Measurements from ENCODE around the gene GREB1.

The GREB1 gene

GRCh38 chr2:11578081-11578948, 44.5 kb downstream of the GREB1 start:
- ChIA-PET POLR2A (no interaction called here), CTCF (interaction anchor here (0.5 to 11.6 kb wide), 6 partner anchors 20 to 454 kb away, joined by 3 to 282 read pairs (median 3); no protein-coding TSS in a partner anchor)
- TF ChIP-seq HOXA7 (CRISPR knock-in tag; IDR thresholded peaks at IDR 0.05; ENCODE audit: borderline replicate concordance) (no peak), ZNF202 (tag by site-specific recombination; IDR thresholded peaks at IDR 0.05; ENCODE audit: borderline replicate concordance) (no peak), ZNF830 (tag by site-specific recombination; IDR thresholded peaks at IDR 0.05; ENCODE audit: low read depth) (no peak), ZNF211 (tag by site-specific recombination; IDR thresholded peaks at IDR 0.05; ENCODE audit: low read depth) (no peak), ZNF692 (tag by site-specific recombination; IDR thresholded peaks at IDR 0.05) (no peak), ZNF768 (tag by site-specific recombination; IDR thresholded peaks at IDR 0.05) (no peak), ZBTB20 (tag by site-specific recombination; IDR thresholded peaks at IDR 0.05) (no peak), ZNF311 (tag by site-specific recombination; IDR thresholded peaks at IDR 0.05; ENCODE audit: borderline replicate concordance) (no peak), GFI1B (tag by site-specific recombination; IDR thresholded peaks at IDR 0.05) (no peak), ZNF2 (tag by site-specific recombination; IDR thresholded peaks at IDR 0.05) (no peak), BCL6B (tag by site-specific recombination; IDR thresholded peaks at IDR 0.05) (no peak), ZEB2 (tag by site-specific recombination; IDR thresholded peaks at IDR 0.05) (no peak), KLF9 (tag by site-specific recombination; IDR thresholded peaks at IDR 0.05; ENCODE audit: low read depth) (no peak), ZFHX2 (tag by site-specific recombination; conservative IDR thresholded peaks at IDR 0.05) (no peak), ZNF510 (tag by site-specific recombination; IDR thresholded peaks at IDR 0.05; ENCODE audit: insufficient replicate concordance) (no peak)
- TF ChIP-seq, protein P1, sequence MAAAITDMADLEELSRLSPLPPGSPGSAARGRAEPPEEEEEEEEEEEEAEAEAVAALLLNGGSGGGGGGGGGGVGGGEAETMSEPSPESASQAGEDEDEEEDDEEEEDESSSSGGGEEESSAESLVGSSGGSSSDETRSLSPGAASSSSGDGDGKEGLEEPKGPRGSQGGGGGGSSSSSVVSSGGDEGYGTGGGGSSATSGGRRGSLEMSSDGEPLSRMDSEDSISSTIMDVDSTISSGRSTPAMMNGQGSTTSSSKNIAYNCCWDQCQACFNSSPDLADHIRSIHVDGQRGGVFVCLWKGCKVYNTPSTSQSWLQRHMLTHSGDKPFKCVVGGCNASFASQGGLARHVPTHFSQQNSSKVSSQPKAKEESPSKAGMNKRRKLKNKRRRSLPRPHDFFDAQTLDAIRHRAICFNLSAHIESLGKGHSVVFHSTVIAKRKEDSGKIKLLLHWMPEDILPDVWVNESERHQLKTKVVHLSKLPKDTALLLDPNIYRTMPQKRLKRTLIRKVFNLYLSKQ (tag by site-specific recombination; IDR thresholded peaks at IDR 0.05; ENCODE audit: borderline replicate concordance): no peak
- TF ChIP-seq, protein P2, sequence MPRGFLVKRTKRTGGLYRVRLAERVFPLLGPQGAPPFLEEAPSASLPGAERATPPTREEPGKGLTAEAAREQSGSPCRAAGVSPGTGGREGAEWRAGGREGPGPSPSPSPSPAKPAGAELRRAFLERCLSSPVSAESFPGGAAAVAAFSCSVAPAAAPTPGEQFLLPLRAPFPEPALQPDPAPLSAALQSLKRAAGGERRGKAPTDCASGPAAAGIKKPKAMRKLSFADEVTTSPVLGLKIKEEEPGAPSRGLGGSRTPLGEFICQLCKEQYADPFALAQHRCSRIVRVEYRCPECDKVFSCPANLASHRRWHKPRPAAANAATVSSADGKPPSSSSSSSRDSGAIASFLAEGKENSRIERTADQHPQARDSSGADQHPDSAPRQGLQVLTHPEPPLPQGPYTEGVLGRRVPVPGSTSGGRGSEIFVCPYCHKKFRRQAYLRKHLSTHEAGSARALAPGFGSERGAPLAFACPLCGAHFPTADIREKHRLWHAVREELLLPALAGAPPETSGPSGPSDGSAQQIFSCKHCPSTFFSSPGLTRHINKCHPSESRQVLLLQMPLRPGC (tag by site-specific recombination; IDR thresholded peaks at IDR 0.05): no peak
- Histone ChIP-seq H3K9me3 (ENCODE audit: control insufficient read depth, insufficient read depth, low read depth, low read length) (no peaks in the 10 kb centered on the region), H3K36me3 (ENCODE audit: control insufficient read depth in 2 of 2, insufficient read depth in 1 of 2, low read length in 2 of 2) (no peaks in the 10 kb centered on the region), H3K4me3 (ENCODE audit: low read depth, low read length) (no peak overlapping the region), H3K4me1 (ENCODE audit: control insufficient read depth, insufficient read depth, low read length) (no peaks in the 10 kb centered on the region), H3K27ac (ENCODE audit: extremely low read depth, low read depth, low read length) (no peak overlapping the region)
